HG02642 (cell line): Measurements from ENCODE around the gene SLC9C1.

Experiments used
- ATAC-seq: cut with Tn5 transposase; IDR thresholded peaks from one replicate; pipeline ENCODE4 v1.9.1; 2021; ENCODE audit warnings: mild to moderate bottlenecking; ENCODE audit not compliant: unreplicated experiment, poor library complexity

Gene SLC9C1

GRCh38 chr3:112134335-112135124, 159.5 kb downstream of the SLC9C1 start:
- ATAC-seq, result no peak

DNA sequence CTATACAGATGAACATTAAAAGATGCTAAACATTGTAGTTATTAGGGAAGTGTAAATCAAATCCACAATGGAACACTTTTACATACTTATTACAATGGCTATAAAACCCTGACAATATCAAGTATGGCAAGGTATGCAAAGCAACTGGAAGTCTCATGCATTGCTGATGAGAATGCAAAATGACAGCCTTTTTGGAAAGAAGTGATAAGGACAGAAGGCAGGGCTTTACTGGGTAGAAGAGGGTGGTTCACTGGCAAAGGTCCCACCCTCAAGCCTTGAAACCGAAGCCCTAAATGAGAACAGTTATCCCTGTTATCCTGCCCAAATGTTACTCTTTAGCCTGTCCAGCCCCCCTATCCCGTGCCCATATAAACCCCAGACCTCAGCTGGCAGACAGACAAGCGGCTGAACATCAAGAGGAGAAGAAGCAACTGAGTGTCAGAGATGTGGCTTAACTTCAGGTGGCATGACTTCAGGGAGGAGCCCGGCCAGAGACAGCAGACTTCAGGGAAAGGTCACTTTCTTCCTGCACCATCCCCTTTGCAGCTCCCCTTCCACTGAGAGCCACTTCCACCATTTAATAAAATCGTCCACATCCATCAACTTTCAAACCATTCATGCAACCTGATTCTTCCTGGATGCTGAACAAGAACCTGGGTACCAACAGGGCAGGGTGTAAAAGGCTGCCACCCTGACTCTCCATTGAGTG, 160.2 kb downstream of the SLC9C1 start:
- ATAC-seq, result no peak

- ATAC-seq, result peak; percentile 82
These were observed 161.0 kb downstream of the SLC9C1 start, which contains the start of gene GCSAM for GRCh38 chr3:112132975-112133448. TSS of gene GCSAM (minus strand) at chr3:112133248. CDS start at chr3:112133120, 128 bp downstream.

- peak; percentile 3 for ATAC-seq
These were observed 161.5 kb downstream of the SLC9C1 start for GRCh38 chr3:112132554-112132953.

GRCh38 chr3:112132088-112132487, 161.9 kb downstream of the SLC9C1 start:
- no peak for ATAC-seq

- no peak for ATAC-seq
These were observed 162.9 kb downstream of the SLC9C1 start for GRCh38 chr3:112131111-112131510.

DNA sequence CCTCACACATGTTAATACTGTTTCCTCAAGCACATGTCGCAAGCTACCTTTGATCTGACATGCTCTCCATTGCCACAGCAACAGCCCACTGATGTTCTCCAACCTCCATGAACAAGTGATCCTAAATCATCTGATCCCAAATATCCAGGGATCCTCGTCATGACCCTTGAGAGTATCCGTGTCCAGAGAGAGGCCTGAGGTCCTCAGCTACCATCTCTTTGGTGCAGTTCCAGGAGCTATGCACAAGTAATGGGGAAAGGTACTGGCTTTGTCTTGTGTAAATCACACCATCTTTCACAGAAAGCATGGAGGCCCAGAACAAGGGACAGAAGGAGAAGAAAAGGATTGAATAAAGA, 163.4 kb downstream of the SLC9C1 start:
- no peak for ATAC-seq

DNA sequence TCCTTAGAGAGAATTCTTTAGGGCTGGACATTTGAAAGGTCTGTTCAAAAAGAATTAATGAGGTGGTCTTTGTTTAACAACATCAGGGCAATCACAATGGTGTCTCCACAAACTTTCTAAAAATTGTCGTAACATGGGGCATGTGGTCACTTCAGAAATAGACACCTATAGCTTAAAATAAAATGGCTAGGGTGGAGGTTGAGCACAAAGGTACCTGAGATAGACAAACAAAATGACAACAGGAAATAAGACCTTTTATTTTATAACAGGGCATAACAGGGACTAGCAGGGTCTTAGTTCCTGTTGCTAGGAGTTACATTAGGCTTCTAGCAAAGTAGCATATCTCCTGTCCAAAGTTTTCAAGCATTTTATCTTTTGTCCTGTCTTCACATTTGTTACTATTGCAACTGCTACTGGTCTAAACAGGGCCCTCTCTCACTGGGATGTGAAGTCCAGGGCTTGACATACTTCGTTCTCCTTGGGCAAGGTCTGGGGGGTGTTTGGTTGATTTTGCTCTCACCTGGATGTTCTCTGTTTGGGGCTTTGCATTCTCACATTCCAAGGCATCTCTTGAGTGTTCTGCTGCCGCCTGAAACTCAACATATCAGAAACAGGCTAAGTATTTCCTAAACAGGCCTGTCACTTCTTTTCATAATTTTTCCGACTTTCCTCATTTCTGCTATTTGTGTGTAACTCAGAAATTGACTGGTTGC, 163.9 kb downstream of the SLC9C1 start:
- no peak for ATAC-seq

DNA sequence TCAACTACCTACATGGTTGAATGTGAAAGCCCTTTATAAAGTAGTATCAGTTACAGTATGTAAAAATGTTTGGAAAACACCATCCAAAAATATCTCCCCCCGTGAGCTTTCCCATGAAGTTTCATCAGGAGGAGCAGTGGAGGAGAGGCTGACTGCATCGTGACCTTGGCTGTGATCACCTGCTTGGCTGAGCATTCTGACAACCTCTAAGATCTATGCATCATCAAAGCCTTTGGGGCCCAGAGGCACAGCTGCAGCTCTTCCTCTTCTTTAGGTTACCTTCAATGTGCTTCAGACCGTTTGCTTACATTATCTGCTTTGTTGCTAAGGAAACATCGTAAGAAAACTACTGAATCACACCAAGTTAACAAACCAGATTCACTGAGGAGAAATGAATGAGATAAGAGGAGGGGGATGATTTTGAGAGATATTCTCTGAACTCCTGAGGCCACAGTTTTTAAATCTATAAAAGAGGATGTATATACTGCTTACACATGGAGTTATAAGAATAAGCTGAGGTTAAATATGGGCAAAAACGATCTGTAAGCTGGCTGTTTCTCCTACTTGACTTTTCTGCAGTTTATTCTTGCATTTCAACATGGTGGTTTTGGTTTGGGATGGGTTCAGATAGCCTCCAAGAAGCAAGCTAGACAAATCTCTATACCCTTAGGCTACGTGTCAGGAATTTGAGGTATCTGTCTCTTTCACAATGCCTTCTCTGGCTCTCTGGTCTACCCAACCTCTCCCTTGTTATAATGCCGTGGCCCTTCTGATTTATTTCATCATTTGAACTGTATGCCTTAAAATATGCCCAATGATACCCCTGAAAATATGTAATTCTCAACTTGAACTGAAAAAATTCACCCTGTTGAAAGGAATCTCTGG, 164.9 kb downstream of the SLC9C1 start:
- ATAC-seq, result peak; percentile 49

GRCh38 chr3:112127522-112128494, 166.2 kb downstream of the SLC9C1 start:
- peak; percentile 28 for ATAC-seq

DNA sequence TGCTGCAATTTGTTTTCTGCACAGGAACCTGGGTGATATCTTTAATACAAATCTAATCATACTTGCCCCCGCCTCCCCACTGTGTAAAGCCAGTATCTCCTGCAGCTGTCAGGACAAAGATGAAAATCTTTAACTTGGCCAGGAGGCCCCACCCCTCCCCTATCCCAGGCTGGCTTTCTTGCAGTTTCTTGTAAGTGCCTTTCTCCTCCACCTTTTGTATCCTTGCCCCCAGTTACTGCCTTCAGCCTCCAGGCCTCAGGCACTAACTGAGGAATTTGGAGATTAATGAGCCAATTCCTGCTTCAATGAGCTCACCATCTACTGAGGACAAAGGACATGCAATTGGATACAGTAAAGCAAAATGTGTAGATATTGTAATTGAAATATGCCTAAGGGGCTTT, 167.5 kb downstream of the SLC9C1 start:
- no peak for ATAC-seq

- ATAC-seq, result no peak
These were observed 169.0 kb downstream of the SLC9C1 start for GRCh38 chr3:112124907-112125607.

DNA sequence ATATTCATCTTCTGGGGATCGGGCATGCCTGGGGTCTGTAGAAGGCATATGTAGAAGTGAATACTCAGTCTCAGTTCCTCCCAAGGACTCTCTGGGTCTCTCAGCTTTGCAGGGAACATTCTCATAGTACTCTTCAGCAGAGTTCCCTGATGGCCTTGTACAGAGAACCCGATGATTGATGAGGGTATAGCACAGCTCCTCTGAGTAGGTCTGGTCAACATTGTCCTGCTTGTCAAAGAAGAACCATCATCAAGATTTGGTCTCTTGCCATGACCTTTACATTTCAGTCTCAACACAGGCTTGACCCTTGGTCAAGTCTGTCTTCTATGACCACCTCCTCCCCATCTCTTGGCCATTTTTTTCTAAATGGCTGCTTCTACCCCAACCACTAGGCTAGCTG, 170.5 kb downstream of the SLC9C1 start:
- no peak for ATAC-seq

DNA sequence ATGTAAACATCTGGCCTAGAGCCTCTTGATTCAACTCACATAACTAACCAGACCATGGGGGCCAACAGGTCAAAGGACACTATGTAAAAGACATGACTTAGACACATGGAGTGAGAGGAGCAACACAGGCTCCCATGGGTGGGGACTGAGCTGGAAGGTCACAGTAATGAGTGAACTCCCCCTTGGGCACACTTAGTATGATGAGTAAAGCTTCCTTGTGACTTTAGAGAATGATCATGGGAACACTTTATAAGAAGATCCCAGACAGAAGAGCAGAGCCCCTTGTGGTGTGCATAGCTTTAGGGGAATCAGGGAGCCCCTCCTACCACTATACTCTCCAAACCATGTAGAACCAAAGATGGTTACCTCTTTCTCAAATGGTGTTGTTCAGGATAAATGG, 171.1 kb downstream of the SLC9C1 start:
- ATAC-seq, result no peak

DNA sequence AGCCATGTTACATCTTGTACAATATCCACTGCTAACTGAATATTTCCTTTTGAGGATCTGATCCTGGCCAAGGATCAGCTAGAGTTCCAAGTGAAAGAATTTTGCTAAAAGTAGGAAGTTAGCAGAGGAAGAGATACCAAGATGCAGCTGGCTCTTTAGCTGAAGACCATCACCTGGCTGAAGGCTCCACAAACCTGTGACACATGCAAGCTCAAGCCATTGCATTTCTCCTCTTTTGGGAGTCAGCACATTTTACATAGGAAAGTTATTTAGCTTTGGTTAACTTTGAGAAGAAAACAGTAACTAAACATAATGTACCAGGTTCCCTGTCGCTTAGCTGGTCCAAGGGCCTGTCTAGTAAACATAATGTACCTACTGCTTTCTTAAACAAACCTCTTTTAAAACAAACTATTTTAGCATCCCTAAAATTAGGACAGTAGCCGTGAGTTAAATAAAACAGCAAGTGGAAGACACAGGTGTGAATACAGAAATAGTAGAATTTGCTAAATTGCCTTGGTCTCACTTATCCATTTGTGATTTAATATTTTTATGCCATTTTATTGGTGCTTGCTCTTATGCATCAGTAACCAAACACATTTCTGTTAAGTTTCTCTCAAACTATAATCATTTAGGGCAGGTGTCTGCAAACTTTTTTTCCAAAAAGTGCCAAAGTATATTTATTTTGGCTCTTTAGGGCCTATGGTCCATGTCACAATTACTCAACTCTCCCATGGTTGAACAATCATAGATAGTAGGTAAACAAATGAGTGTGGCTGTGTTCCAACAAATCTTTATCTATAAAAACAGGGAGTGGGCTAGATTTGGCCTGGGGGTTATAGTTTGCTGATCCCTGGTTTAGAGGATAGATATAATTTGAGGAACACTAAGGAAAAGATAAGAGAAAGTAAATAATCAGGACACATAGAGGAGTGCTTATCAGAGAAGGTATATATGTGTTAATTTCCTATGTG, 172.2 kb downstream of the SLC9C1 start:
- ATAC-seq, result no peak

GRCh38 chr3:112119962-112120836, 173.8 kb downstream of the SLC9C1 start:
- no peak for ATAC-seq
